Fibroblast of upper back skin (primary cell): ENCODE data around the gene RSRC1.
"Not testable (repeated sequence)": the region's sequence is repeated elsewhere in the genome, so short reads cannot be mapped to it uniquely, and the experiment has no call there.

ENCODE experiments used
- DNase-seq: peaks from one replicate; pipeline ENCODE4 v3.0.0-alpha.2; 2013

RSRC1 gene

DNA sequence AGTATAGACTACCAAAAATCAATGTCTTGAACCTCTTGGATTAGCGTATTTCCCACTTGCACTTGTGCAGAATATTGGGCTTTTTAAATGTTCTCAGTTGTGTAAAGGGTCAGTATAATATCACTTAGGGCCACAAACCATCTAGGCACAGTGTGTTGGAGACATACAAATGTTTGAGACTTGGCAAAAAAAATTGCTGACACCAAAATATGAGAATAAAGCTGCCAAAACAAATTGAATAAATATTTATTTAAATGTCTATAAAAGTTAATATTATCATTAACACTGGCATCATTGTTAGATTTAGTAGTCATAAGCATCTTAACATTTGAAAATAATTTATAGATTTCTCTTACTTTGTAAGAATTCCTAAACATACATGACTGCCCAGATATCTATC lies 430.2 kb downstream of the RSRC1 start:
- no peak for DNase-seq

GRCh38 chr3:158548691-158549090 lies 438.8 kb downstream of the RSRC1 start:
- no peak for DNase-seq

DNA sequence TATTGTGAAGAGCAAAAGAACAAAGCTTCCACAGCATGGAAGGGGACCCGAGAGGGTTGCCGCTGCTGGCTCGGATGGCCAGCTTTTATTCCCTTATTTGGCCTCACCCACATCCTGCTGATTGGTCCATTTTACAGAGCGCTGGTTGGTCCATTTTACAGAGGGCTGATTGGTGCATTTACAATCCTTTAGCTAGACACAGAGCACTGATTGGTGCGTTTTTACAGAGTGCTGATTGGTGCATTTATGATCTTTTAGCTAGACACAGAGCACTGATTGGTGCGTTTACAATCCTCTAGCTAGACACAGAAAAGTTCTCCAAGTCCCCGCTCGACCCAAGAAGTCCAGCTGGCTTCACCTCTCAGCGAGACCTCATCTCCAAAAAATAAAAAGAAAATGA lies 440.0 kb downstream of the RSRC1 start:
- not testable (repeated sequence) for DNase-seq

DNA sequence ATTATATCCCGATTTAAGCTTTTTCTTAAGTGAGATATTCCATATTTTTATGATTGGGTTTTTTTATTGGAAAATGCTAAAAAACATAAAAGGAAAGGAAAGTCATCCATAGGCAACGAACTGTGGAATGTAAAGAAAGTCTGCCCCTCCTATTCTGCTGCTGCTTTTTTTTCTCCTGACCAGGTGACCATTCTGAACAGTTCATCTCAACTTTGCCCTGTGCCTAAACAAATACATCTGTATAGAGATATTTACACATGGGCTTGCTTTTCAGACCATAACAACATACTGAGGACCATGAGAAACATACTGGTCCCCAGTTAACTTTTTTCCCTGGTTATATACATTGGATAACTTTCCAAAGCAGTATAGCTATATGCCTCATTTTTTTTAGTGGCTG lies 442.2 kb downstream of the RSRC1 start:
- DNase-seq = no peak

GRCh38 chr3:158559504-158559903 lies 449.6 kb downstream of the RSRC1 start:
- DNase-seq = no peak

DNA sequence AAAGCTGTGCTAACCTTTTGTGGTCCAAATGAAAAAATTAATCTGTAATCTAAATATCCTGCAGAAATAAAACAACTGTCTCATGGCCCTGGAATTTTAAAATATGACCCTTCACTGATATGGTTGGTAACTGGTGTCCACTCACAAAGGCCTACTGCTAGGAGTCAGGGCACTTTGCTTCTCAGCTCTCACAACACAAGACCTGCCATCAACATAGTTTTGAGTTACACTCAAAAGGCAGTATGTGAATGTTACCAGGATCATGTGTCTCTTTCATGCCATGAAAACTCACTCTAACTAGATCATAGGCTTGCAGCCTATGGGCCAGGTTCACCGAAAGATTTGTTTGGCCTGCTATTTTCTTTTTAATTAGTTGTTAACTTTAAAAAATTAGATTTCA lies 451.1 kb downstream of the RSRC1 start:
- DNase-seq = no peak

GRCh38 chr3:158562674-158563073 lies 452.8 kb downstream of the RSRC1 start:
- DNase-seq = no peak

GRCh38 chr3:158563076-158563475 lies 453.2 kb downstream of the RSRC1 start:
- DNase-seq = no peak

GRCh38 chr3:158565076-158565475 lies 455.2 kb downstream of the RSRC1 start:
- DNase-seq = no peak

GRCh38 chr3:158568784-158569183 lies 458.9 kb downstream of the RSRC1 start:
- DNase-seq = peak; percentile 67

- DNase-seq = no peak
Measured at GRCh38 chr3:158569794-158570193, 459.9 kb downstream of the RSRC1 start.

GRCh38 chr3:158570999-158571702 lies 461.3 kb downstream of the RSRC1 start, which contains the start of gene MLF1:
Gene MLF1, plus strand, starts transcription at chr3:158571194. Its CDS starts 107 bp downstream, at chr3:158571301.
- DNase-seq = peak; percentile 96

DNA sequence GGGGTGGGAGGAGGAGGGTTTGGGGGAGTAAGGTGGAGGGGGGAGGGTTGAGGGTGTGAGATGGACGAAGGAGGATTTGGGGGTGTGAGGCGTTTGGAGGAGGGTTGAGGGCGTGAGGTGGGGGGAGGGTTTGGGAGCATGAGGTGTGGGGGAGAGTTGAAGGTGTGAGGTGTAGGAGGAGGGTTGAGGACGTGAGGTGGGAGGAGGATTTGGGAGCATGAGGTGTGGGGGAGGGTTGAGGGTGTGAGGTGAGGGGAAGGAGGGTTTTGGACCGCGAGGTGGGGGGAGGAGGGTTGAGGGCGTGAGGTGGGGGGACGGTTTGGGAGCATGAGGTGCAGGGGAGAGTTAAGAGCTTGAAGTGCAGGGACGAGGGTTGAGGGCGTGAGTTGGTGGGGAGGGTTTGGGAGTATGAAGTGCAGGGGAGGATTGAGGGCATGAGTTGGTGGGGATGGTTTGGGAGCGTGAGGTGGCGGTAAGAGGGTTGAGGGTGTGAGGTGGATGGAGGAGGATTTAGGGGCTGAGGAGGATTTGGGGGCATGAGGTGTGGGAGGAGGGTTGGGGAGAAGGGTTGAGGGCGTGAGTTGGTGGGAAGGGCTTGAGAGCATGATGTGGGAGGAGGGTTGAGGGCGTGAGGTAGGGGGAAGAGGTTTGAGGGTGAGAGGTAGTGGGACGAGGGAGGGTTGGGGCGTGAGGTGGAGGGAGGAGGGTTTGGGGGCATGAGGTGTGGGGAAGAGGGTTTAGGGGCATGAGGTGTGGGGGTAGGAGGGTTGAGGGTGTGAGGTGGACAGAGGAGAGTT lies 462.3 kb downstream of the RSRC1 start:
- no peak for DNase-seq

DNA sequence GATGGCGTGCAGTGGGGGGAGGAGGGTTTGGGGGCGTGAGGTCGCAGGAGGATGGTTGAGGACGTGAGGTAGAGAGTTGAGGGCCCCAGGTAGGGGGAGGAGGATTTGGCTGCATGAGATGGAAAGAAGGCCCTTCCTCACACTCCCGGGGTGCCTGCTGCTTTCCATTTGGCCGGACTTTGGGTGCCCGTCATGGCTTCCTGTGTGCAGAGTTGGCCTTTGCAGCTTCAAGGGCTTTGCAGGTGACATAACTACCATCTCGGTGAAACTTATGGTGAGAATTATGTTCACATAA lies 462.8 kb downstream of the RSRC1 start:
- DNase-seq = no peak

DNA sequence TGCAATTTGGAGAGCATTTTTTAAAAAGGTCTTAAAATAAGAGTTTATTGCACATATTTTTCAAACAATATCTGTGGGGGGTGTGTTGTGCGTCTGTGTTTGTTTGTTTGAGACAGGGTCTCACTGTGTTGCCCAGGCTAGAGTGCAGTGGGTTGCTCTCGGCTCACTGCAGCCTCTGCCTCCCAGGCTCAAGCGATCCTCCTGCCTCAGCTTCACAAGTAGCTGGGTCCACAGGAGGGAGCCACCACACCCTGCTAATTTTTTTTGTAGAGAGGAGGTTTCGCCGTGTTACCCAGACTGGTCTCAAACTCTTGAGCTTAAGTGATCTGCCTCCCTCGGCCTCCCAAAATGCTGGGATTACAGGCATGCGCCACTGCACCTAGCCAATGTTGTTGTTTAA lies 463.8 kb downstream of the RSRC1 start:
- DNase-seq = no peak

DNA sequence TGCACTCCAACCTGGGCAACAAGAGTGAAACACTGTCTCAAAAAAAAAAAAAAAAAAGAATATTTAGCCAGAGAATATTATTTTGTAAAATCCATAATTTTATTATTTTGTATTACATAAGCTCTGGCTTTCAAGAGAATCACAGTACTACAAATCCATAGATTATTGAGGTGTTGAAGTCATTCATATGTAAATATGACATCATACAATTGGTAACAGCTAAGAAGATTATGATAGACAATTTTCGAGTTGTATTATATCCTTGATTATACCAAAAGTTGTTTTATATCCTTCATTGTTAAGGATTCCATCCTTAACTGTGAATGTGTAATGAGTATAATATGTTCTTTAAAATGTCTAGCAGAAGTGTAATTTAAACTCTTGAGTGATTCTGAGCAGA lies 464.8 kb downstream of the RSRC1 start:
- DNase-seq = no peak

DNA sequence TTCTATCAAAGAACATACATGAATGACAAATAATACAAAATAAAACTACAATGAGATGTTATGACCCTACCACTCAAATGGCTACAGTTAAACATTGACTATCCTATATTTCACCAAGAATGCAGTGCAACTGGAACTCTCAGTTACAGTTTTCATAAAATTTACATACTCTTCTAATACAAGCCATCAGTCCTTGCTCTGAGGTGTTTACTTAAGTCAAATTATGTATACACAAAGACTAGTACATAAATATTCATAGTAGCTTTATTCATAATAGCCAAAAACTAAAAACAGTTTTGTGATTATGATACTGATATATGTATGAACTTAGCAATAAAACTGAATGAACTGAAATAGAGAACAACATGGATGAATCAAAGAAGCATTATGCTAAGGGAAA lies 480.3 kb downstream of the RSRC1 start:
- no peak for DNase-seq
